IgD-negative memory B cell (primary cell): ENCODE data around the gene XXYLT1. TPM values are rescaled to one million over a fixed set of nuclear protein-coding genes. Genes with fewer than 3 reads are reported as not detected.
"Not testable (repeated sequence)": the region's sequence is repeated elsewhere in the genome, so short reads cannot be mapped to it uniquely, and the experiment has no call there.

Experiments used
- H3K27ac Mint-ChIP-seq, 3 donors: one replicate each; pipeline ENCODE4 v1.8.0; 2020 to 2022; ENCODE audit warnings: mild to moderate bottlenecking in 3 of 3, mixed read lengths in 3 of 3, moderate library complexity in 1 of 3
- H3K27me3 Mint-ChIP-seq: one replicate; pipeline ENCODE4 v1.8.0; 2021; ENCODE audit warnings: mixed read lengths
- H3K36me3 Mint-ChIP-seq: one replicate; pipeline ENCODE4 v1.8.0; 2020; ENCODE audit warnings: mild to moderate bottlenecking, mixed read lengths
- H3K4me1 Mint-ChIP-seq, 3 donors: one replicate each; pipeline ENCODE4 v1.8.0; 2020 to 2022; ENCODE audit warnings: mixed read lengths in 3 of 3, mild to moderate bottlenecking in 1 of 3
- H3K4me3 Mint-ChIP-seq, 4 donors: one replicate each; pipeline ENCODE4 v1.8.0; 2020 to 2022; ENCODE audit warnings: mild to moderate bottlenecking in 4 of 4, mixed read lengths in 4 of 4, moderate library complexity in 3 of 4
- H3K9me3 Mint-ChIP-seq, 3 donors: one replicate each; pipeline ENCODE4 v1.8.0; 2020 to 2021; ENCODE audit warnings: mixed read lengths in 3 of 3, mild to moderate bottlenecking in 1 of 3
- polyA plus RNA-seq: library from polyadenylated mRNA; unstranded; fragments of 300-500 nt; fragmentation: Illumina TruSeq; gene quantifications from one replicate; pipeline ENCODE4 v1.2.3, GENCODE V29; 2021

Gene XXYLT1
- polyA plus RNA-seq, 1 donor from 2014 or later, result 5.2 TPM

DNA sequence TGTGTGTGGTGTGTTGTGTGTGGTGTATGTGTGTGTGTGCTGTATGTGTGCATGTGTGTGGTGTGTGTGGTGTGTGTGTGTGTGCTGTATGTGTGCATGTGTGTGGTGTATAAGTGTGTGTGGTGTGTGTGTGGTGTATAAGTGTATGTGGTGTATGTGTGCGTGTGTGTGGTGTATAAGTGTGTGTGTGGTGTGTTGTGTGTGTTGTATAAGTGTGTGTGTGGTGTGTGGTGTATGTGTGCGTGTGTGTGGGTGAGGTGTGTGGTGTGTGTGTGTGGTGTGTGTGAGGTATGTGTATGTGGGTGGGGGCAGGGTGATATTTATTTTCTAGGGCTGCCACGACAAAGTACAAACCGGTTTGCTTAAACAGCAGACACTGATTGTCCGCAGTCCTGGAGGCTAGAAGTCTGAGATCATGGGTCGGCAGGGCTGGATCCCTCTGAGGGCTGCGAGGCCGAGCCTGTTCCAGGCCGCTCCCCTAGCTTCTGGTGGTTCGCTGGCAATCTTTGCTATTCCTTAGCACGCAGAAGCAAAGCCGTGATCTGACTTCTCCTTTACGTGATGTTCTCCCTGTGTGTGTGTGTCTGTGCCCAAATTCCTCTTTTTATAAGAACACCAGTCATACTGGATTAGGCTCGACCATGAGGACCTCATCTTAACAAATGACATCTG lies 160.2 kb downstream of the XXYLT1 start:
- Mint-ChIP-seq H3K27me3 (no peaks in the 10 kb centered on the region), H3K4me1 (peaks cover 6 to 8% (median 7%) of the 10 kb centered on the region in 3 donors), H3K27ac (no peak overlapping the region), H3K9me3 (no peaks in the 10 kb centered on the region), H3K4me3 (no peak overlapping the region), H3K36me3 (no peaks in the 10 kb centered on the region)

DNA sequence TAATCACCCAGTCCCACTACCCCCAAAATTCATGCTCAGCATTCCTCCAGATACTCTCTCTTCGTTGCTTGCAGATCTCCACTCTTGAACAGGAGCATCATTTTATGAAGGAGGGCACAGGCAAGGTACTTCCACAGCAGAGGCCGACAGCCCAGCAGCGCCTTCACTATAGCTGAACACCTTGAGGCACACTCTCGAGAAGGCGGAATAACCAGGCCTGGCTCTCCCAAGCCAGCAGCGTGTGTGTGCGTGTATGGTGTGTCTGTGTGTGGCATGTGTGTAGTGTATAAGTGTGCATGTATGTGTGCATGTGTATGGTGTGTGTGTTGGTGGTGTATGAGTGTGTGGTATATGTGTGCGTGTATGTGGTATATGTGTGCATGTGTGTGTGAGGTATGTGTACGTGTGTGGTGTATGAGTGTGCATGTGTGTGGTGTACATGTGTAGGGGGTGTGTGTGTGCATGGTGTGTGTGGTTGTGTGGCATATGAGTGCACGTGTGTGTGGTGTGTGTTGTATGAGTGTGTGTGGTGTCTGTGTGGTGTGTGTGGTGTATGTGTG lies 161.8 kb downstream of the XXYLT1 start:
- no peak overlapping the region for H3K27ac Mint-ChIP-seq
- H3K27me3 Mint-ChIP-seq, result no peaks in the 10 kb centered on the region
- H3K36me3 Mint-ChIP-seq, result no peaks in the 10 kb centered on the region
- no peaks in the 10 kb centered on the region for H3K9me3 Mint-ChIP-seq
- H3K4me1 Mint-ChIP-seq, result peaks cover 3 to 8% (median 7%) of the 10 kb centered on the region in 3 donors
- H3K4me3 Mint-ChIP-seq, result no peak overlapping the region

- H3K9me3 Mint-ChIP-seq, result no peaks in the 10 kb centered on the region
- no peaks in the 10 kb centered on the region for H3K27me3 Mint-ChIP-seq
- H3K4me3 Mint-ChIP-seq, result no peak overlapping the region
- no peaks in the 10 kb centered on the region for H3K36me3 Mint-ChIP-seq
- H3K4me1 Mint-ChIP-seq, result peaks cover 2 to 11% (median 8%) of the 10 kb centered on the region in 3 donors
- H3K27ac Mint-ChIP-seq, result peak overlapping the region in 1 of 3 donors; percentile 8
Measured at GRCh38 chr3:195107593-195107992, 163.4 kb downstream of the XXYLT1 start.

DNA sequence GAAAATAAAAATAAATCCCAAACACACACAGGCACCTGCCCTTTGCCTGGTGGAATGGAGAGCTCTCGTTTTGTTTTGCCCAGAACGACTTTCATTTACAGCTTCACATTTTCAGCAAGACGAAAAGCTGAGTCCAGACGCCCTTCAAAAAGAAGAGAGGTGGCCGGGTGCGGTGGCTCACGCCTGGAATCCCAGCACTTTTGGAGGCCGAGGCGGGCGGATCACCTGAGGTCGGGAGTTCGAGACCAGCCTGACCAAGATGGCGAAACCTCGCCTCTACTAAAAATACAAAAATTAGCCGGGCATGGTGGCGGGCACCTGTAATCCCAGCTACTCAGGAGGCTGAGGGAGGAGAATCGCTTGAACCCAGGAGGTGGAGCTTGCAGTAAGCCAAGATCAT lies 163.9 kb downstream of the XXYLT1 start:
- peaks cover 6 to 16% (median 14%) of the 10 kb centered on the region in 3 donors for H3K4me1 Mint-ChIP-seq
- not testable (repeated sequence) for H3K27me3 Mint-ChIP-seq, H3K4me3 Mint-ChIP-seq, H3K9me3 Mint-ChIP-seq, H3K36me3 Mint-ChIP-seq, H3K27ac Mint-ChIP-seq

DNA sequence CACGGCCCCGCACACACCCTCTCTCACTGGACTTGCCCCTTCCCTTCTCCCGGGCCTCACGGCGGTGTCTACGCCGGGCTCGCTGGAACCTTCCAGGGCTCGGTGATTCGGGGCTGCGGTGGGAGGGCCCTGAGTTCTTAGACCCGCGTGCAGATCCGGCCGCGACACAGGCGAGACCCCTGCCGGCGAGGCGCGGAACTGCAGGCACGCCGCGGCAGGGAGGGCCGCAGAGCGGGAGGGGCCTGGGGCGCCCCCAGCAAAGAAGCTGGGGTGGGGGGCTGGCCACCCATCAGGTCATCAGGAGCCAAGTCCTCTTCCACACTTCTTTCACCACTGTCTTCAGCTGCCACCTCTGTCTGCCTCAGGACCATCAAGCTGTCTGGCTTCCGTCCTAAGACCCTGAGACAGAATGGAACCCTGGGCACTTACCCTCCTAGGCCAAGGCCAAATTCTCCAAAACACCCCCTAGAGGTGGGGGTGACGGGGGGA lies 164.5 kb downstream of the XXYLT1 start:
- no peaks in the 10 kb centered on the region for H3K36me3 Mint-ChIP-seq
- no peaks in the 10 kb centered on the region for H3K9me3 Mint-ChIP-seq
- no peaks in the 10 kb centered on the region for H3K27me3 Mint-ChIP-seq
- peaks cover 9 to 18% (median 14%) of the 10 kb centered on the region in 3 donors for H3K4me1 Mint-ChIP-seq
- H3K4me3 Mint-ChIP-seq, result peak overlapping the region in 3 of 4 donors; percentile 3 to 71 (median 61)
- no peak overlapping the region for H3K27ac Mint-ChIP-seq

- Mint-ChIP-seq H3K27ac (no peak overlapping the region), H3K27me3 (no peaks in the 10 kb centered on the region), H3K4me3 (peak overlapping the region in 3 of 4 donors; percentile 3 to 71 (median 61)), H3K9me3 (no peaks in the 10 kb centered on the region), H3K4me1 (peaks cover 14 to 24% (median 20%) of the 10 kb centered on the region in 3 donors), H3K36me3 (no peaks in the 10 kb centered on the region)
Measured at GRCh38 chr3:195105841-195106417, 165.0 kb downstream of the XXYLT1 start.

GRCh38 chr3:195105389-195105788 lies 165.6 kb downstream of the XXYLT1 start:
- Mint-ChIP-seq H3K4me3 (no peak overlapping the region), H3K9me3 (no peaks in the 10 kb centered on the region), H3K27me3 (no peaks in the 10 kb centered on the region), H3K36me3 (no peaks in the 10 kb centered on the region), H3K27ac (no peak overlapping the region), H3K4me1 (peaks cover 19 to 29% (median 25%) of the 10 kb centered on the region in 3 donors)

- H3K27ac Mint-ChIP-seq, result peak overlapping the region in 1 of 3 donors; percentile 59
Measured at GRCh38 chr3:195104340-195104739, 166.6 kb downstream of the XXYLT1 start.

DNA sequence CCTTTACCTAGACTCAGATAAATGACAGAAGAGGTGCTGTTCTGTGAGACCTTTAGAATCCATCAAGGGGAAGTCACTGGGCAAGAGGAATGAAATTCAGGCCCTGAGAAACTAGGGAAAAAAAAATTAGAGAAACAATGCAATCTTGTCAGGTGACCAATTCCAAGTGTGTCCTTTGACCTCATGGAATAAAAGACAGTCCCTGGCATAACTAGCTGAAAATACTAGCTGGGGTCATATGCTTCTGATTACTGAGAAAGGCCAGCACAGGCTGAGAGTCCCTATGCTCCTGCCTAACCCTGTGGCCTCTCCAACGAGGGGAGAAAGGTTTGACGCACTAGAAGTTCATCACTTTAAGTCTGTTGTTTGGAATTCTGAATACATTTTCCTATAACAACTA lies 167.3 kb downstream of the XXYLT1 start:
- peaks cover 25 to 33% (median 26%) of the 10 kb centered on the region in 3 donors for H3K4me1 Mint-ChIP-seq
- no peaks in the 10 kb centered on the region for H3K27me3 Mint-ChIP-seq
- peak overlapping the region in 1 of 3 donors; percentile 23 for H3K27ac Mint-ChIP-seq
- H3K9me3 Mint-ChIP-seq, result no peaks in the 10 kb centered on the region
- H3K36me3 Mint-ChIP-seq, result no peaks in the 10 kb centered on the region
- H3K4me3 Mint-ChIP-seq, result no peak overlapping the region

More at GRCh38 chr3:195104340-195104739, 166.6 kb downstream of the XXYLT1 start:
- Mint-ChIP-seq H3K9me3 (no peaks in the 10 kb centered on the region), H3K4me3 (no peak overlapping the region), H3K36me3 (no peaks in the 10 kb centered on the region), H3K27me3 (no peaks in the 10 kb centered on the region), H3K4me1 (peaks cover 25 to 30% (median 26%) of the 10 kb centered on the region in 3 donors)

DNA sequence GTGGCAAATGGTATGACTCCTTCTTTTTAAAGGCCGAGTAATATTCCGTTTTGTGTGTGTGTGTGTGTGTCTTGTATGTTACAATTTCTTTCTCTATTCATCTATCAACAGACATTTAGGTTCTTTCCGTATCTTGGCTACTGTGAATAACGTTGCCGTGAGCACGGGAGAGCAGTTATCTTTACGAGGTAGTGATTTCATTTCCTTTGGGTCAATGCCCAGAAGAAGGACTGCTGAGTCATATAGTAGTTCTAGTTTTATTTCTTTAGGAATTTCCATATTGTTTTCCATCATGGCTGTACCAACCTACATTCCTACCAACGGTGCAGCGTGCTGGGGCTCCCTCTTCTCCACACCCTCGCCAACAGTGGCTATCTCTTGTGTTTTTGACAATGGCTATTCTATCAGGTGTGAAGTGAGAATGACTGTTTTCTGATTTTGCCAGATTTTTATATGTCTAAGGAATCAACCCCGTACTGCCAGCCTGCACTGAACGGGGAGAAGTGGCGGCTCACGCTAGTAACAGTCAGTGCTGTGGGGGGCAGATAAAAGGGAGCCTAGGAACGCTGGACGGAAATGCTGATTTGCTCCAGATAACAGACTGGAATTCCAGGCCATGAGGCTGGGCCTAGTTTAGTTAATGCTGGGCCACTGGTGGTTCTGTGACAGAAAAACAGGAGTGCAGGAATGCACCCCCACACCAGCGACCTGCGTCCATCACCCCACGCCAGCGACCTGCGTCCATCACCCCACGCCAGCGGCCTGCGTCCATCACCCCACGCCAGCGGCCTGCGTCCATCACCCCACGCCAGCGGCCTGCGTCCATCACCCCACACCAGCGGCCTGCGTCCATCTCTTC lies 168.1 kb downstream of the XXYLT1 start:
- Mint-ChIP-seq H3K4me3 (no peak overlapping the region), H3K27ac (peak overlapping the region in 2 of 3 donors; percentile 47 to 56)

DNA sequence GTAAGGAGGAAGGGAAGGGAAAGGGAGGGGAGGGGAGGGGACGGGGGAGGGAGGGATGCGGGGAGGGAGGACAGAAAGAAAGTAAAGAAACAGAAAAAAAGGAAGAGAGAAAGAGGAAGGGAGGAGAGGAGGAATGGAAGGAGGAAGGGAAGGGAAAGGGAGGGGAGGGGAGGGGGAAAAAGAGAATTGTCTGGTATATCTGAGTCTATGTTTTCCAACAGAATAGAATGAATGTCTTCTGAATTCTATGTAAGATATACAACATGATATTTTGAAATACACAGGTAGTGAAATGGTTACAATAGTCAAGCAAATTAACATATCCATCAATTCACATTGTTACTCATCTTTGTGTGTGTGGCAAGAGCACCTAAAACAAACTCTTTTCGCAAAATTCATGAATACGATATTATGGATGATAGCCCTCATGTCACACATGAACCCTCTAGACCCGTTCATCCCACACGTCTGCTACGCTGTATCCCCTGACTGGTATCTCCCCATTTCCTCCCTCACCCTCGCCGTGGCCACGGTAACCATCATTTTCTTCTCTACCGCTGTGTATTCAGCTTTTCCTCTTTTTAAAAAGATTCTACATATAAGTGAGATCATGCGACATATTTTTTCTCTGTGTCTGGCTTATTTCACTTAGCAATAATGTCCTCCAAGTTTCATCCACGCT lies 168.9 kb downstream of the XXYLT1 start:
- H3K27me3 Mint-ChIP-seq, result no peaks in the 10 kb centered on the region
- H3K4me3 Mint-ChIP-seq, result no peak overlapping the region
- no peaks in the 10 kb centered on the region for H3K9me3 Mint-ChIP-seq
- peak overlapping the region; percentile 47 to 69 (median 56) for H3K27ac Mint-ChIP-seq
- peaks cover 1% of the 10 kb centered on the region for H3K36me3 Mint-ChIP-seq
- peaks cover 32 to 41% (median 35%) of the 10 kb centered on the region in 3 donors for H3K4me1 Mint-ChIP-seq

More for the DNA sequence above, 168.1 kb downstream of the XXYLT1 start:
- peaks cover 29 to 35% (median 29%) of the 10 kb centered on the region in 3 donors for H3K4me1 Mint-ChIP-seq
- no peaks in the 10 kb centered on the region for H3K9me3 Mint-ChIP-seq
- peaks cover 1% of the 10 kb centered on the region for H3K36me3 Mint-ChIP-seq
- H3K27me3 Mint-ChIP-seq, result no peaks in the 10 kb centered on the region

GRCh38 chr3:195101001-195101583 lies 169.9 kb downstream of the XXYLT1 start:
- H3K4me3 Mint-ChIP-seq, result peak overlapping the region; percentile 25 to 77 (median 59)
- peak overlapping the region; percentile 69 to 97 (median 88) for H3K27ac Mint-ChIP-seq
- peaks cover 30 to 47% (median 39%) of the 10 kb centered on the region in 3 donors for H3K4me1 Mint-ChIP-seq
- H3K9me3 Mint-ChIP-seq, result no peaks in the 10 kb centered on the region
- H3K36me3 Mint-ChIP-seq, result peaks cover 1% of the 10 kb centered on the region
- no peaks in the 10 kb centered on the region for H3K27me3 Mint-ChIP-seq

- H3K27me3 Mint-ChIP-seq, result no peaks in the 10 kb centered on the region
- H3K9me3 Mint-ChIP-seq, result no peaks in the 10 kb centered on the region
- H3K36me3 Mint-ChIP-seq, result peaks cover 1% of the 10 kb centered on the region
- peak overlapping the region in 2 of 3 donors; percentile 88 to 97 for H3K27ac Mint-ChIP-seq
- peak overlapping the region in 3 of 4 donors; percentile 46 to 77 (median 72) for H3K4me3 Mint-ChIP-seq
- peaks cover 40 to 54% (median 41%) of the 10 kb centered on the region in 3 donors for H3K4me1 Mint-ChIP-seq
Measured at GRCh38 chr3:195099951-195100785, 170.8 kb downstream of the XXYLT1 start.
